Muscle of arm (tissue), 12 donors: ENCODE data around the gene NEDD4L. TPM values are rescaled to one million over a fixed set of nuclear protein-coding genes. Genes with fewer than 3 reads are reported as not detected.

Source experiments
- DNase-seq: peaks from one replicate; pipeline ENCODE4 v3.0.0-alpha.2; 2013
- polyA plus RNA-seq, 12 donors: library from polyadenylated mRNA; unstranded; fragments of 120-200 nt; gene quantifications; one replicate each; pipeline ENCODE4 v1.2.1, GENCODE V29; 2013; ENCODE audit not compliant: insufficient read length in 12 of 12

Gene NEDD4L
- polyA plus RNA-seq, 12 donors = 32.9 to 61.7 (median 43.5) TPM; not detected in 1

- no peak for DNase-seq
Observed at GRCh38 chr18:58091099-58091611, 47.1 kb downstream of the NEDD4L start.

DNA sequence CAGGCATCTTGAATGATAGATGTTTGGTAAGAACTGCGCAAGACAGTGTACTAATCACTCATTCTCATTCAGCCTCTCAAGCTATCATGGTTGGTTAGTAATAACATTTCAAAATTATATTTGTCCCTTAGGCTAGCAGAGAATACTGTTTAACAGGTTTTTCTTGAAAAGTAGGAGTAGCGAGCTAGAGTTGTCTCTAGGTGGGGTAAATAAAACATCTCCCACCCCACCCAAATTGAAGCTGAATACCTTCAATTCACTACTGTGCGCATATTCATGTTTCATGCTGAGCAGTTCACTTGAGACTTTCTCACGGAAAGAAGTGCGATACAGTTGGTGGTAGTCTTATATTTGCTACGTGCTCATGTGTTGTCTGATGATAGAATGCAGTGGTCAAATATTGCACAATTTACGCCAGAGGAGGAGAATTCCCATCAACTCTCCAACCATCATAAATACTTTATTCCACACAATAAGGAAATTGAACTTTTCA lies 49.3 kb downstream of the NEDD4L start:
- DNase-seq = no peak

- no peak for DNase-seq
Observed at GRCh38 chr18:58095222-58095621, 51.2 kb downstream of the NEDD4L start.

GRCh38 chr18:58095655-58096054 lies 51.6 kb downstream of the NEDD4L start:
- no peak for DNase-seq

GRCh38 chr18:58096658-58097057 lies 52.6 kb downstream of the NEDD4L start:
- no peak for DNase-seq

DNA sequence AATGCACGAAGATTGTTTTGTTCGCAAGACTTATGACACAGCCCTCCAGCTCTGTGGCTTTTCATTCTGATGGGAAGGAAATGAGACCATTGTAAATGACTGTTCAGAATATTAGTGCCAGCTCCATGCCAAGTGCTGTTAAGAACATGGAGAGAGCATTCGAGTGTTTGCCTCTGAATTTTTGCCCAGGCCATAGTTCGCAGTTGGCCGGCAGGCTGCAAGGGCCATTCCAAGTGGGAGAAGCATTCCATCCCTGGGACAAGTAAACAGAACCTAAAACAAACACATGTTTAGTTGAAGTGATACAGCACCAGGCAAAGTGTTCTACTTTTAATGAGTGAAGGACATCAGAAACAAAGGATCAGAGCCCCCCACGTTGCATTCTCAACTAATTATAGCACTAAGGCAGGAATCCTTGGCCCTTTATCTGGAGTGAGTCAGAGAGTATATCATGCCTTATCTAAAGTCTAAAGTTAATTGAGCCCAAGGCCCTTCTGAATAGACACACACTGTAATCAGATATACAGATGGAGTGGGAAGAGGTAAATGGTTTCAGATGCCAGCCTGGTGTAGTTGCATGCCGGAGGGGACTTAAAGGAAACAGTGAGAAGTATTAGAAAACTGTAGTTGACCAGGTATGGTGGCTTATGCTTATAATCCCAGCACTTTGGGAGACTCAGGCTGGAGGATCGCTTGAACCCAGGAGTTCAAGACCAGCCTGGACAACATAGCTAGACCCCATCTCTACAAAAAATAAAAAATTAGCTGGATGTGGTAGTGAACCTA lies 53.3 kb downstream of the NEDD4L start:
- DNase-seq = no peak

DNA sequence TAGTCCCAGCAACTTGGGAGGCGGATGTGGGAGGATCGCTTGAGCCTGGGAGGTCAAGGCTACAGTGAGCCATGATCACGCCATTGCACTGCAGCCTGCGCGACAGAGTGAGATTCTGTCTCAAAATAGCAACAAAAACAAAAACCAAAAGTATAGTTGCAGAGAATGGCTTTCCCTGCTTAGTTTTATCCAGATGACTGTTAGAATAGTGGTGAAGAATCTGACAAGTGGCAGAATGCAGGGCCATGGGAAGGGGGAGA lies 53.8 kb downstream of the NEDD4L start:
- no peak for DNase-seq

GRCh38 chr18:58098706-58099105 lies 54.7 kb downstream of the NEDD4L start:
- no peak for DNase-seq

DNA sequence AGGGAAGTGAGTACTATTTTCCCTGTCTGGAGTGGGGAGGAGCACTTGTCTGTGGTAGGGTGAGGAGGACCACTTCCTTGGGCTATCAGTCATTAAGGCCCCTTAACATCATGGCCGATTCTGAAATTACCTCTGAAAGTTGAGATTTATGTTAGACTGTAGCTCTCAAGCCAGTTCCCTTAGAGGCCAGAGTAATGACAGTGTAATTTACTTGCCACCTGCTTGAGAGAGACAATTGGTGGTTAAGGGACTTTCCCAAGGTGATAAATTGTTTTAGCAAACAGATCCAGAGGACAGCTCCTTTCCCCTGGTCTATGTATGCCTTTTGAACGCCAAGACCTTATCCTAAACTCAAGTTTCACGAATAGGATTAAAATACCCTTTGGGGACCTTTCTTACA lies 56.1 kb downstream of the NEDD4L start:
- DNase-seq = no peak

- DNase-seq = no peak
Observed at GRCh38 chr18:58101291-58101794, 57.3 kb downstream of the NEDD4L start.

- no peak for DNase-seq
Observed at GRCh38 chr18:58102018-58102417, 58.0 kb downstream of the NEDD4L start.

GRCh38 chr18:58102875-58103274 lies 58.8 kb downstream of the NEDD4L start:
- DNase-seq = no peak

DNA sequence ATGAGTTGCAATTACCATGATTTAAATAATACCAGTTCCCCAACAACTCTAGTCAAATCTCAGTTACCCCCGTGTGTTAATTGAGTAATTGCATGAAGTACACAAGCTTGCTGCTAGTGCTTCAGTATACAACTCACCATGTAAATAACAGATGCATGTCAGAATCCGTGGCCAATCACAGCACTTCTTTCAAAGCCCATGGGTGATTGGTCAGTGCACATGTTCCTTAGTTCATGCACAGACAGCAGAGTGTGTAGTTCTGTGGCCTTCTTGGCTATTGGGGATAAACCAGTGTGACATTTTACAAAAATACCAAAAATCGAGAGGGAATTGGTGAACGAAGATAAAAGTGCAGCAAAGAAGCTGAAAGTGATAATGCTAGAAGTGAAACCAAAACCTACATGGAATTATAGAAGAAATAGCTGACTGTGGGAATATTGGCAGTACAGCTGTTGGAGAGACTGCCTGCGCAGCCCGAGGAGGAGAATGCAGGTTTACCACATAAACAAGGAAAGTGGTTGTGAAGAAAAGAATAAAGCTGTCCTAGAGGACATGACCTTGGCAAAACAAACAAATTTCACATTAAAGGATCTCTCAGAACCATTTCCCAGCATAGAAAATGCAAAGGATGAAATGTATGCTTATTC lies 59.4 kb downstream of the NEDD4L start:
- DNase-seq = no peak

GRCh38 chr18:58104096-58104495 lies 60.1 kb downstream of the NEDD4L start:
- DNase-seq = no peak

DNA sequence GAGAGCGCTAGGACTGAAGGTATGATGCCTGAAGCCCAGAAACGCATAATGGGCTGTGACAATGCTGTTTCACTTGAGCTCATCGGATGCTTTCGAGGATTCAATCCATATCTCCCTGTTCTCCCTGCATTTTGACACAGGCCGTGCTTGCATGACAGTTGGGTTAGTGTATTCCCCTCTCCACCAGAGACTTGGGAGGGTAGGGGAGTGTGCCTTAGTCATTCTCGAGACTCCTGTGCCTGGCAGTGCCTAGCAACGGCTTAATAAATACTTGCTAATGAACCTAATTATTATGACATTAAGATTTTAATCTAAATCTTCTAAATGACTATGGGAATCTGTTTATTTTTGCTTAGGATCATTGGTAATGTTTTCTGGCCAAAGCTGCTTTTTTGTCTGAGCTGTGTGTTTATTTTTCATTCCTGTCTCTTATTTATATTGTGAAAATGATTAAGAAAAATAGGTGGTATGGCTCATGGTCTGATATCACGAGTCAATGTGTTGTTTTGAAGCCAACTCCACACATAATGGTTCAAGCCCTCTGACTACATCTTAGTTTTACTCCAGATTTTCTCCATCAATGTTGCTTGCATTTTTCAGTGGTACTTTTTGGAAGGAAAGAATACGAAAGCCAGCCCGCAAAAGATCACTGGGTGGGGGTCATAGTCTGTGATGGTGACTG lies 61.3 kb downstream of the NEDD4L start:
- no peak for DNase-seq

DNA sequence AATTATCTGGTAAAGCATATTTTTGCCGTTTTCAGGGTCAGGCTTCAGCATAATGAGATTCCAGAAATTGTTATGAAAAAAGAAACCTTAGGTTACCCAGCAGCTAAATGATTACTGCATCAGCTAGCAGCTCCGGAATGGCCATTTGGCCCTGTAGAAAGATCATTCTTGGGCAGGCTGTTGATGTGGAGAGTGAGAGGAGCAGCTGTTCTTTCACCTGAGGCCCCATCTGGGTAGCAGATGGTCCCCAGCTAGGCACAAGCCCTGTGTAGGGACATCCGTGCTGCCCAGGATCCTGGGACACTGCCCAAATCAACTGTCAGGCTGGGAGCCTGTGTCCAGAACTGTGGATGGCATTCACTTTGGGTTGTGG lies 61.8 kb downstream of the NEDD4L start:
- no peak for DNase-seq

DNA sequence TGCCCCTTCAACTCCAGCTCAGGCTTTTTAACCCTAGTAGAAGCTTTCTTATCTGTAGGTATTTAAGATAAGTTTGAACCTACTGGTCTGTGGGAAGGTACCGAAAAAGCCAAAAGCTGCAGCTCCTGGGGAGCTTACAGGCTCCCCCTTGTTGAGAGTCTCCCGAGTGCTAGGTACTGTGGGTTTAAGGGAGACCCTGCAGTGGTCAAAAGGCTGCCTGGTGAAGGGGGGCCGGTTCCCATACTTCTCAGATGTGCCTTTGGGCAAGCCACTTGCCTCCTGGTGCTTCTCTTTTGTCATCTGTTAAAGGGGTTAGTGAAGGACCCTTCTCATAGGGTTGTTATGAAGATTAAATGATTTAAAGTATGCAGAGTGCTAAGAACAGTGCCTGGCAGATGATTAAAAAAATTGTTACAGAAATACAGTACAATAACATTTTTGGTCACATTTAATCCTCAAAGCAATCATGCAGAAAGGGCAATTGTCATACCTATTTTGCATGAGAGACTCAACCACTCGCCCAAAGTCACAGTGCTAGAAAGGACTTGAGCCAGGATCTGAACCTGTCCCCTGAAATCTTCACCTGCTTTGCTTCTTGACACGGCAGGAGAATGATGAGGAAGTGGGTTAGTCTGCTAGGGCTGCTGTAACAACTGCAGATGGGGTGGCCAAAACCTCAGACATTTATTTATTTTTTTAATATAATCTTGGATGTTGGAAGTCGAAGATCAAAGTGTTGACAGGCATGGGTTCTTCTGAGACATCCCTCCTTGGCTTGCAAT lies 62.5 kb downstream of the NEDD4L start:
- DNase-seq = no peak

DNA sequence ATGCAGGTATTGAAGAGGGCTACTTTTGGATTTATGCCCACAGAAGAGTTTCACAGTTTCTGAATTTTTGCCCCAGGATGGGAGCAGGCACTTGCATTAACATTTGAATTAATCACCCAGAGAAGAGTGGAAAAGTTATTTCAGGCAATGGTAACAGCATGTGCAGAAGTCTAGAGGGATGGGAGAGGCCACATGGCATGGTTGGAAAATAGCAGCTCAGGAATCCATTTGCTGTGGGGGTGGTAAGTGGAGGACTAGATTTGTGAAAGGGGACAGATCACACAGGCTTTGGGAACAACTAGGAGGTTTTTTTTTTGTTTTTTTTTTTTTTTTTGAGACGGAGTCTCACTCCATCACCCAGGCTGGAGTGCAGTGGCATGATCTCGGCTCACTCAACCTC lies 65.2 kb downstream of the NEDD4L start:
- DNase-seq = no peak

GRCh38 chr18:58110398-58110797 lies 66.4 kb downstream of the NEDD4L start:
- DNase-seq = no peak

GRCh38 chr18:58112174-58112573 lies 68.1 kb downstream of the NEDD4L start:
- no peak for DNase-seq

GRCh38 chr18:58113337-58113736 lies 69.3 kb downstream of the NEDD4L start:
- DNase-seq = no peak

- no peak for DNase-seq
Observed at GRCh38 chr18:58114766-58115165, 70.7 kb downstream of the NEDD4L start.
